Stimulated activated CD8-positive, alpha-beta memory T cell treated with anti-CD3 and anti-CD28 coated beads, Interleukin-7, amount 100 ng/mL, for 4 hours (primary cell): ENCODE results near the gene VPREB3.

Experiments used
- DNase-seq, 2 donors: peaks; one replicate each; pipeline ENCODE4 v3.0.0-alpha.2; 2020; ENCODE audit warnings: low read depth in 2 of 2

The VPREB3 gene

GRCh38 chr22:23754220-23754919 is at the start of gene VPREB3:
TSS of gene VPREB3 (minus strand) at chr22:23754425. CDS start at chr22:23754363, 62 bp downstream.
- DNase-seq = no peak

GRCh38 chr22:23803001-23803819 is 49.0 kb upstream of the VPREB3 start:
- no peak for DNase-seq

- DNase-seq = no peak
Observed at GRCh38 chr22:23801886-23802377, 47.7 kb upstream of the VPREB3 start.

GRCh38 chr22:23801238-23801821 is 47.1 kb upstream of the VPREB3 start:
- no peak for DNase-seq

- no peak for DNase-seq
Observed at GRCh38 chr22:23800297-23801237, 46.3 kb upstream of the VPREB3 start.

GRCh38 chr22:23796461-23796860 is 42.2 kb upstream of the VPREB3 start:
- no peak for DNase-seq

GRCh38 chr22:23793326-23793725 is 39.1 kb upstream of the VPREB3 start:
- no peak for DNase-seq

GRCh38 chr22:23791738-23792645 is 37.8 kb upstream of the VPREB3 start:
- no peak for DNase-seq

- no peak for DNase-seq
Observed at GRCh38 chr22:23790819-23791737, 36.9 kb upstream of the VPREB3 start.

- DNase-seq = no peak
Observed at GRCh38 chr22:23789638-23790037, 35.4 kb upstream of the VPREB3 start.

GRCh38 chr22:23789121-23789520 is 34.9 kb upstream of the VPREB3 start:
- no peak for DNase-seq

- no peak for DNase-seq
Observed at GRCh38 chr22:23787910-23788309, 33.7 kb upstream of the VPREB3 start.

- DNase-seq = no peak
Observed at GRCh38 chr22:23787600-23787896, 33.3 kb upstream of the VPREB3 start.

- peak; percentile 72 to 82 for DNase-seq
Observed at GRCh38 chr22:23786752-23787599, 32.8 kb upstream of the VPREB3 start, which contains the start of gene SMARCB1. TSS of gene SMARCB1 (plus strand) at chr22:23786966. CDS start at chr22:23787170, 204 bp downstream.

GRCh38 chr22:23786261-23786710 is 32.1 kb upstream of the VPREB3 start:
- DNase-seq = no peak

- no peak for DNase-seq
Observed at GRCh38 chr22:23784215-23784732, 30.0 kb upstream of the VPREB3 start.

- no peak for DNase-seq
Observed at GRCh38 chr22:23783265-23784150, 29.3 kb upstream of the VPREB3 start.
